ENCODE results near the gene MS4A5. TPM values are rescaled to one million over a fixed set of nuclear protein-coding genes. Genes with fewer than 3 reads are reported as not detected.

MS4A5 gene
- total RNA-seq, 1 donor = not detected

DNA sequence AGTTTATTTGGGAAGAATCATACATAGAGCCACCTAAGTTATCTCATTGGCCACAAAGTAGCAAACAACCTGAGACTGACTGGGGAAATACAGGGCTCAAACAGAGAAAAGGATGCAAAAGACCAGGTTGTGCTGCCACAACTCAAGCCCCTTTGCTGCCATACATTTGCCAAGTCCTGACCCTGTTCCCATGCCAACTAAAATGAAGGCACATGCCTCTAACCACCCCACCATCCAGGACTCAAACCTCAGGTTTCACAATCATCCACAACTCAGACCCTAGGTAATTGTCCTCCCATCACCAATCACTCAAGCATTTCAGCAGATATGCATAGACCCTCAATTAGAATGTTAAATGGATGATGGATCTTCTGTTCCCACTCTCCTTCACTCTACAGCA lies 24.8 kb downstream of the MS4A5 start:
- H3K9me3 ChIP-seq (ENCODE audit: low read depth, low read length) = no peaks in the 10 kb centered on the region
- peaks cover 7% of the 10 kb centered on the region for H3K4me1 ChIP-seq (ENCODE audit: insufficient read depth, low read length)
- no peak overlapping the region for H3K4me3 ChIP-seq (ENCODE audit: low read length)
- H3K27me3 ChIP-seq (ENCODE audit: insufficient read depth, low read length) = no peaks in the 10 kb centered on the region

DNA sequence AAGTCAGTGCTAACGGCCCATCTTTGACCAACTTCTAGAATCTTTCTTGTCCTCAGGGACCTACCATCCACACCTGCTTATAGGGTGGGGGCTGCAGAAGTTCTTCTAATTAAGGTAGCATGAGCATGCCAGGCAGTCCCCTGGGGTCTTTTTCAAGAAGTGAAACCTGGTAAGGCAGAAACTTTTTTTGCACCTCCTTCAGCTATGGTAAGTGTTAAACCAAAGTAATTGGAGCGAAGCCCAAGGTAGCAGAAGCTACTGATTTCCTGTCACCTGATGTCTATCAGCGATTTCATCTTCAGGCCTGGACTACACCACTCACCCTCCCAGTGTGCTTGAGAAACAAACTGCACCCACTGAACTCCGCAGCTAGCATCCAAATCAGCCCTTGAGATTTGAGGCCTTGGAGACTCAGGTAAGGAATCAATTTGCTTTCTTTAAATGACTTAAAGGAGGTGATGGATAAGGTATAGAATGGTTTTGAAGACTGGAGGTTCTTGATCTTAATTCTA lies 26.2 kb downstream of the MS4A5 start, which contains the start of gene MS4A1:
MS4A1 (plus strand) TSS at position 317 of the 512 bp plus-strand sequence. CDS start 6,528 bp downstream, outside the sequence.
- Histone ChIP-seq H3K4me3 (ENCODE audit: low read length) (peak within 1 kb of the TSS; percentile 44), H3K27me3 (ENCODE audit: insufficient read depth, low read length) (no peaks in the 10 kb centered on the region), H3K4me1 (ENCODE audit: insufficient read depth, low read length) (peaks cover 7% of the 10 kb centered on the region)

DNA sequence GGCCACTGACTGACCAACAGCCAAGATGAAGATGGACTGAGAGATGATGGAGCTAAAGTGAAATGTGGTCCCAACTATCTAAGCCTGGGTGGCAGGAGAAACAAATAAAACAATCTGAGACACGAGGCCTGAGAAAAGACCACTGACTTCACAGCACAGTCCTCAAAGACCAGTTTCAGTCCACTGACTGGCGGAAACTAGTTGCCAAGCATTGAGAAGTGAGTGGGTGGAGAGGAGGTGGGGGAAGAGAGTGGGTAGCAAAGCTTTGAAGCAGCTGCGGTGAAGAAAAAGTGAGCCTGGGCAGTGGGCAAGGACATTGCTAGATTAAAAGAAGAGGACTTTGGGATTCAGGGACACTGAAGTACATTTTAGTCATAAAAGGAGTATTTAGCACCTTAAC lies 28.2 kb downstream of the MS4A5 start:
- Histone ChIP-seq H3K27me3 (ENCODE audit: insufficient read depth, low read length) (no peaks in the 10 kb centered on the region), H3K4me3 (ENCODE audit: low read length) (peak overlapping the region; percentile 44), H3K4me1 (ENCODE audit: insufficient read depth, low read length) (peaks cover 14% of the 10 kb centered on the region), H3K9me3 (ENCODE audit: low read depth, low read length) (no peaks in the 10 kb centered on the region)

More for the DNA sequence above, 26.2 kb downstream of the MS4A5 start, which contains the start of gene MS4A1:
- no peaks in the 10 kb centered on the region for H3K9me3 ChIP-seq (ENCODE audit: low read depth, low read length)

DNA sequence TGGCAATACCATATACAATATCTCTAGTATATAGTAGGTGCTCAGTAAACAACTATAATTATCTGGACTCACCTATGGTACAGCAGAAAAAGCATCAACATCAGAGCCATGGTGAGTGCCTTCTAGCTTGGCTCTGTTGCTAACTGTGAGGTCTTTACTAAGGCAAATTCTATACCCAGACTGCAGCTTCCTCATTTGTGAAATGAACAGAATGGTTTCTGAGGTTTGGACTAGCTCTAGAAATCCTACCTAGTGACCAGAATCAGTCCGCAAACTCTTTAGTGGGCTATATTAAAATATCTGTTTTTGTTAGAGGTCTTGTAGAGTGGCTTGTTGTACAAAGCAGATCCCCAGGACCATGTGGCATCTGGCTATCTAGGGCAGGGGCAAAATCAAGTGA lies 30.0 kb downstream of the MS4A5 start:
- H3K4me1 ChIP-seq (ENCODE audit: insufficient read depth, low read length) = peaks cover 22% of the 10 kb centered on the region
- H3K27me3 ChIP-seq (ENCODE audit: insufficient read depth, low read length) = no peaks in the 10 kb centered on the region
- H3K4me3 ChIP-seq (ENCODE audit: low read length) = no peak overlapping the region
- H3K9me3 ChIP-seq (ENCODE audit: low read depth, low read length) = no peaks in the 10 kb centered on the region

DNA sequence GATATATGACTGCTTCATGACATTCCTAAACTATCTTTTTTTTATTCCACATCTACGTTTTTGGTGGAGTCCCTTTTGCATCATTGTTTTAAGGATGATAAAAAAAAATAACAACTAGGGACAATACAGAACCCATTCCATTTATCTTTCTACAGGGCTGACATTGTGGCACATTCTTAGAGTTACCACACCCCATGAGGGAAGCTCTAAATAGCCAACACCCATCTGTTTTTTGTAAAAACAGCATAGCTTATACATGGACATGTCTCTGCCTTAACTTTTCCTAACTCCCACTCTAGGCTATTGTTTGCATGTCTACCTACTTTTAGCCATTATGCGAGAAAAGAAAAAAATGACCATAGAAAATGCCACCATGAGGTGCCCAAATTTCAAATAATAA lies 39.5 kb downstream of the MS4A5 start:
- no peaks in the 10 kb centered on the region for H3K27me3 ChIP-seq (ENCODE audit: insufficient read depth, low read length)
- no peak overlapping the region for H3K4me3 ChIP-seq (ENCODE audit: low read length)
- peaks cover 8% of the 10 kb centered on the region for H3K4me1 ChIP-seq (ENCODE audit: insufficient read depth, low read length)
- H3K9me3 ChIP-seq (ENCODE audit: low read depth, low read length) = no peaks in the 10 kb centered on the region

DNA sequence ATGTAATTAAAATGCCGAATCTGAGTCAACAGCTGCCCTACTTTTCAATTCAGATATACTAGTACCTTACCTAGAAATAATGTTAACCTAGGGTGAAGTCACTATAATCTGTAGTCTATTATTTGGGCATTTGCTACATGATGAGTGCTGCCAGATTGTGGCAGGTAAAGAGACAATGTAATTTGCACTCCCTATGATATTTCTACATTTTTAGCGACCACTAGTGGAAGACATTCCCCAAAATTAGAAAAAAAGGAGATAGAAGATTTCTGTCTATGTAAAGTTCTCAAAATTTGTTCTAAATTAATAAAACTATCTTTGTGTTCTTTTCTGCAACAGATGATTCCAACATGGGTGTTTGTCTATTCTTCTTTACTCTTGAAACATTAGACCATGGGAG lies 40.4 kb downstream of the MS4A5 start:
- no peak overlapping the region for H3K4me3 ChIP-seq (ENCODE audit: low read length)
- H3K9me3 ChIP-seq (ENCODE audit: low read depth, low read length) = no peaks in the 10 kb centered on the region
- no peaks in the 10 kb centered on the region for H3K27me3 ChIP-seq (ENCODE audit: insufficient read depth, low read length)
- peaks cover 8% of the 10 kb centered on the region for H3K4me1 ChIP-seq (ENCODE audit: insufficient read depth, low read length)

DNA sequence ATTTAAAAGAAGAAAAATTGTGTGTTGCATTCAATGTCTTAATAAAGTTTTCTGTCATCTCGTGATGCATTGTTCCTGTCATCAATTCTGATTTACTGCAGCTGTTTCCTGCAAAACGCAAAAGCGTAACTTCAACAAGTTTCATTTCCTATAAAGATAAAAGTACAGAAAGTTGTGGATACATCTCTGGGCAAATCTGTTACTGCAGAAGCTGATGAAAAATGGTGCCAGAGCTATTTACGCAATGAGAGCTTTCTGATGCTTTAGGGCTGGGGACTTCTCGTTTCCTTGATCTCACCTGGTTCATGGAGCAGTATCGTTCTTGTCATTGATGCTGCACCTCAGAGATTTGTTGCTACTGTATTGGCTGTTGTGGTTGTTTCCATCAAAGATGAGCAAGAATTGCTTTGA lies 47.7 kb downstream of the MS4A5 start:
- Histone ChIP-seq H3K4me1 (ENCODE audit: insufficient read depth, low read length) (peaks cover 15% of the 10 kb centered on the region), H3K9me3 (ENCODE audit: low read depth, low read length) (no peaks in the 10 kb centered on the region), H3K4me3 (ENCODE audit: low read length) (no peak overlapping the region), H3K27me3 (ENCODE audit: insufficient read depth, low read length) (no peaks in the 10 kb centered on the region)

DNA sequence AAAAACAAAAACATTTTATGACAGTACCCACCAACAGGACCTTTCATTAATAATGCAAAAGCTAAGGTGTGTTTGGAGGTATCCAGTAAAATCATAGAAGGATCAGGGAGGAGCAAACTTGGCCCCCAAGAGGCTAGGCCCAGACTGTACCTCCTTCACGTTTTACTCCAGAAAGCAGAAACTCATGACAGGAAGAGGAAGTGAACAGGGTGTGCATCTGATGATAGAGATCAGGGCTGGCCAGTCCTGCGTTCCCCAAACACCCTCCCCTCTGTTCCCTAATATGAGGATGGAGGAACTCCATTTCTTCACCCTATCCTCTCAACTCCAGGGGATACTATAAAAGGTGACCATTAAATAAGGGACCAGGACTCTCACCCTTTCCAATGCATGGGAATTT lies 53.0 kb downstream of the MS4A5 start:
- H3K4me1 ChIP-seq (ENCODE audit: insufficient read depth, low read length) = peaks cover 19% of the 10 kb centered on the region
- no peaks in the 10 kb centered on the region for H3K9me3 ChIP-seq (ENCODE audit: low read depth, low read length)
- no peaks in the 10 kb centered on the region for H3K27me3 ChIP-seq (ENCODE audit: insufficient read depth, low read length)
- no peak overlapping the region for H3K4me3 ChIP-seq (ENCODE audit: low read length)

DNA sequence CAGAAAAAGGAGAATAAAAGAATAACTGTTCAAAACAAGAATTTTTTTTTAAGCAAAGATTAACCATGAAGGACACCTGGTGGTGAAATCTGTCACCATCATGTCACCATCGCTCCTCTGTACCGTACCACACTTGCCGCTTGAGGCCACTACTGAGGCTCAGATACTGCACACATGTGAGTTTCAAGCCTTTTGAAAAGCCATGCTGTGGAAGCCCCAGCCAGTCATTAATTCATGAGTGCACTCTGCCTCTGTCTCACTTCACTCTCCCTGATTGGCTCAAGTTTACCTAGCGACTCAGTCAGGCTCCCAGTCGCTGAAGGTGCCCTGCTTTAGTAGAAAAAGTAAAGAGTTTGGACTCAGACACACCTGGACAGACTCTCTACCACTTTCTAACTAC lies 56.6 kb downstream of the MS4A5 start:
- H3K27me3 ChIP-seq (ENCODE audit: insufficient read depth, low read length) = no peaks in the 10 kb centered on the region
- H3K9me3 ChIP-seq (ENCODE audit: low read depth, low read length) = no peaks in the 10 kb centered on the region
- no peak overlapping the region for H3K4me3 ChIP-seq (ENCODE audit: low read length)
- peaks cover 17% of the 10 kb centered on the region for H3K4me1 ChIP-seq (ENCODE audit: insufficient read depth, low read length)

DNA sequence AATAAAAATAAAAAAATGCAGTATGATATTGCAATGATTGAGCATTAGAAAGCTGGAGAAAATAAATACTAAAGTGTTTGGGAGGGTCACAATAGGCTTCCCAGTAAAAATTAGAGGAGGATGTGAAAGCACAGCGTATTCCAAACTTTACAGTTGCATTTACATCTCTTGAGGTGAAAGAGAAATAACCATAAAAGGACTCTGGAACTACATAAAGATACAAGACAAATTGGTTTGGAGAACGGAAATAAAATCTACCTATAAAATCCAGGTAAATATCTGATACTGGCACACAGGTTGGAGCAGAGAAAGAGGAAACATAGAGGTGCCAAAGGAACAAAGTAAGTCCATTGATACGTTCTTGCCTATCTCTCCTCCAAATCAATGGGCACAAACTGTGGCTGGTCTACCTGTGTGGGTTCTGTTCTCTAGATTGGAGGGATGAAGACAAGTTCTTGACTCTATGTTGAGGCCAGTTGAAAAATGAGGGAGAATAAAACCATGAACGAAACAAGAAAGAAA lies 63.2 kb downstream of the MS4A5 start, which contains the start of gene MS4A12:
MS4A12 (plus strand) TSS at position 291 of the 522 bp plus-strand sequence. CDS start 4,541 bp downstream, outside the sequence.
- no peaks in the 10 kb centered on the region for H3K27me3 ChIP-seq (ENCODE audit: insufficient read depth, low read length)
- no peaks in the 10 kb centered on the region for H3K9me3 ChIP-seq (ENCODE audit: low read depth, low read length)
- no peak within 1 kb of the TSS for H3K4me3 ChIP-seq (ENCODE audit: low read length)
- no peaks in the 10 kb centered on the region for H3K4me1 ChIP-seq (ENCODE audit: insufficient read depth, low read length)

DNA sequence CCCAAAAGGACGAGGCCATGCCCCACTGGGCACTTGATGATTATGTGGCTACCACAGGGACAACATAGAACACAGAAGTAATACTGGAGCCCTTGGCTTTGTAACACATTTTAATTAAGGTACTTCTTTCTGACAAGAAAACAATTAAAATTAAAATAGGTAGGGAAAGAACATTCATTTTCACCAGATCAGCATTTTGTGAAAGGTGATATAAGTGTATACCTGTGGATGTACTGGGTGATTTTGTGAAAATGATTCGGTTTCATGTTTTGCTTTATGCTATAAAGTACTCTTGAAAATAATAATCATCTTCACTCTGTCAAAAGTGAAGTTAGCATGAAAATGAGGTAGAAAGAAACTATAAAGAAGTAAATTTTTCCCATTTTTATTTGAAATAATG lies 64.1 kb downstream of the MS4A5 start:
- Histone ChIP-seq H3K4me1 (ENCODE audit: insufficient read depth, low read length) (peaks cover 6% of the 10 kb centered on the region), H3K4me3 (ENCODE audit: low read length) (no peak overlapping the region), H3K27me3 (ENCODE audit: insufficient read depth, low read length) (no peaks in the 10 kb centered on the region), H3K9me3 (ENCODE audit: low read depth, low read length) (no peaks in the 10 kb centered on the region)

Other genes starting within 250 kb of the MS4A5 start
- 237 TPM for gene MS4A6A, start 246.5 kb upstream of the MS4A5 start, total RNA-seq
- gene MS4A4E, start 186.4 kb upstream of the MS4A5 start, total RNA-seq = 1.4 TPM
- 3.0 TPM for gene MS4A4A, start 148.9 kb upstream of the MS4A5 start, total RNA-seq
- not detected for gene MS4A6E, start 102.3 kb upstream of the MS4A5 start, total RNA-seq
- gene MS4A7, start 51.0 kb upstream of the MS4A5 start, total RNA-seq = 28.7 TPM
- gene MS4A14, start 33.1 kb upstream of the MS4A5 start, total RNA-seq = 1.2 TPM
- gene MS4A1, start 26.3 kb downstream of the MS4A5 start, total RNA-seq = 145 TPM
- gene MS4A12, start 63.2 kb downstream of the MS4A5 start, total RNA-seq = not detected
- gene MS4A13, start 85.8 kb downstream of the MS4A5 start, total RNA-seq = not detected